ENCODE data around the gene YPEL3.

Gene YPEL3

DNA sequence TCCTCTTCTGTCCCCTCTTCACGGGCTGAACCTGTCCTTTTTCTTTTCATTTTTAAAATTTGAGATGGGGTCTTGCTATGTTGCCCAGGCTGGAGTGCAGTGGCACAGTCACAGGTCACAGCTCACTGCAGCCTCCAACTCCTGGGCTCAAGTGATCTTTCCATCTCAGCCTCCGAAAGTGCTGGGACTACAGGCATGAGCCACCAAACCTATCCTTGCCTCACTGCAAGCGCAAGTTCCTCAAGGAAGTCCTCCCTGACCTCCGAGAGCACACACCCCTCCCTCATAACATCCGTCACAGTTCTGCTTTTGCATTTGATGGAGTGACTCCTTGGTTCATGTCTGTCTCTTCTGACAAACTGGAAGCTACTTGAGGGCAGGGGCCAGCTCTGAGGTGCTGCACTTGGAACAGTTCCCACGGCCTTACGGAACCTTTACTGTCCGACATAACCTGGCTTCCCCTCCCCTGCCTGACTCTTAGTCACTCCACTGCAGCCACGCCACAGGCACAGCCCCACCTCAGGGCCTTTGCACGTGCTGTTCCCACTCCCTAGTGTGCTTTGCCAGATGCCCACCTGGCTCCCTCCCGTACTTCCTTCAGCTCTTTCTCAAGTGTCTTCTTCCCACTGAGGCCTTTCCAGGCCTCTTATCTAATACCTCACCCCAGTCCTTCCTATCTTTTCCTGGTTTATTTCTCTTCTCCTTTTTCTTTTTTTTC lies 8.7 kb downstream of the YPEL3 start (continued):
- TF ChIP-seq TRIM28 (IDR thresholded peaks at IDR 0.05; ENCODE audit: borderline replicate concordance, low read length) (peak; percentile 47; the same call in 1 of the 2 replicates), SETDB1 (IDR thresholded peaks at IDR 0.05; ENCODE audit: insufficient read length, low read length) (no peak), ZNF155 (tag by site-specific recombination; IDR thresholded peaks at IDR 0.05) (no peak), ZNF132 (tag by site-specific recombination; IDR thresholded peaks at IDR 0.05; ENCODE audit: borderline replicate concordance) (no peak), ZNF600 (tag by site-specific recombination; IDR thresholded peaks at IDR 0.05) (peak; percentile 66), ZNF133 (tag by site-specific recombination; IDR thresholded peaks at IDR 0.05) (no peak), ZBTB44 (tag by site-specific recombination; IDR thresholded peaks at IDR 0.05) (no peak), ZNF639 (tag by site-specific recombination; IDR thresholded peaks at IDR 0.05) (peak; percentile 58; the same call in 1 of the 2 replicates), ZNF174 (tag by site-specific recombination; IDR thresholded peaks at IDR 0.05) (no peak), ZNF366 (tag by site-specific recombination; conservative IDR thresholded peaks at IDR 0.05) (peak; percentile 12; the same call in 1 of the 2 replicates), ATF2 (tag by site-specific recombination; IDR thresholded peaks at IDR 0.05; ENCODE audit: low read depth) (no peak), ZNF404 (tag by site-specific recombination; IDR thresholded peaks at IDR 0.05) (no peak), SP2 (tag by site-specific recombination; IDR thresholded peaks at IDR 0.05) (no peak), ZSCAN16 (tag by site-specific recombination; IDR thresholded peaks at IDR 0.05) (no peak), ZBTB7A (tag by site-specific recombination; IDR thresholded peaks at IDR 0.05; ENCODE audit: low read depth) (0 out of 2 replicates have a peak, but pooled peaks have one; percentile 63), ZNF623 (tag by site-specific recombination; IDR thresholded peaks at IDR 0.05) (peak; percentile 100), ZNF624 (tag by site-specific recombination; IDR thresholded peaks at IDR 0.05) (no peak), ZNF138 (tag by site-specific recombination; IDR thresholded peaks at IDR 0.05; ENCODE audit: borderline replicate concordance) (no peak), MYNN (tag by site-specific recombination; IDR thresholded peaks at IDR 0.05; ENCODE audit: borderline replicate concordance) (no peak), ZNF501 (tag by site-specific recombination; IDR thresholded peaks at IDR 0.05) (no peak), ZNF544 (tag by site-specific recombination; IDR thresholded peaks at IDR 0.05) (no peak), ZEB2 (tag by site-specific recombination; IDR thresholded peaks at IDR 0.05) (no peak), ZNF2 (tag by site-specific recombination; IDR thresholded peaks at IDR 0.05) (no peak), GLIS2 (tag by site-specific recombination; IDR thresholded peaks at IDR 0.05) (no peak), SCRT1 (tag by site-specific recombination; IDR thresholded peaks at IDR 0.05; ENCODE audit: borderline replicate concordance) (no peak), ZNF76 (tag by site-specific recombination; IDR thresholded peaks at IDR 0.05; ENCODE audit: borderline replicate concordance, low read depth) (no peak), ZNF707 (tag by site-specific recombination; IDR thresholded peaks at IDR 0.05) (no peak), YY1 (tag by site-specific recombination; IDR thresholded peaks at IDR 0.05) (no peak), ZSCAN5A (tag by site-specific recombination; IDR thresholded peaks at IDR 0.05) (peak; percentile 77; the same call in 1 of the 2 replicates)
- TF ChIP-seq, protein P1, sequence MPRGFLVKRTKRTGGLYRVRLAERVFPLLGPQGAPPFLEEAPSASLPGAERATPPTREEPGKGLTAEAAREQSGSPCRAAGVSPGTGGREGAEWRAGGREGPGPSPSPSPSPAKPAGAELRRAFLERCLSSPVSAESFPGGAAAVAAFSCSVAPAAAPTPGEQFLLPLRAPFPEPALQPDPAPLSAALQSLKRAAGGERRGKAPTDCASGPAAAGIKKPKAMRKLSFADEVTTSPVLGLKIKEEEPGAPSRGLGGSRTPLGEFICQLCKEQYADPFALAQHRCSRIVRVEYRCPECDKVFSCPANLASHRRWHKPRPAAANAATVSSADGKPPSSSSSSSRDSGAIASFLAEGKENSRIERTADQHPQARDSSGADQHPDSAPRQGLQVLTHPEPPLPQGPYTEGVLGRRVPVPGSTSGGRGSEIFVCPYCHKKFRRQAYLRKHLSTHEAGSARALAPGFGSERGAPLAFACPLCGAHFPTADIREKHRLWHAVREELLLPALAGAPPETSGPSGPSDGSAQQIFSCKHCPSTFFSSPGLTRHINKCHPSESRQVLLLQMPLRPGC (tag by site-specific recombination; IDR thresholded peaks at IDR 0.05), result no peak
- TF ChIP-seq, protein P2, sequence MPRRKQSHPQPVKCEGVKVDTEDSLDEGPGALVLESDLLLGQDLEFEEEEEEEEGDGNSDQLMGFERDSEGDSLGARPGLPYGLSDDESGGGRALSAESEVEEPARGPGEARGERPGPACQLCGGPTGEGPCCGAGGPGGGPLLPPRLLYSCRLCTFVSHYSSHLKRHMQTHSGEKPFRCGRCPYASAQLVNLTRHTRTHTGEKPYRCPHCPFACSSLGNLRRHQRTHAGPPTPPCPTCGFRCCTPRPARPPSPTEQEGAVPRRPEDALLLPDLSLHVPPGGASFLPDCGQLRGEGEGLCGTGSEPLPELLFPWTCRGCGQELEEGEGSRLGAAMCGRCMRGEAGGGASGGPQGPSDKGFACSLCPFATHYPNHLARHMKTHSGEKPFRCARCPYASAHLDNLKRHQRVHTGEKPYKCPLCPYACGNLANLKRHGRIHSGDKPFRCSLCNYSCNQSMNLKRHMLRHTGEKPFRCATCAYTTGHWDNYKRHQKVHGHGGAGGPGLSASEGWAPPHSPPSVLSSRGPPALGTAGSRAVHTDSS (tag by site-specific recombination; IDR thresholded peaks at IDR 0.05), result no peak

Measured in HEK293 (cell line).